Purkinje cell (primary cell): ENCODE measurements around the gene SOCS1. TPM values are rescaled to one million over a fixed set of nuclear protein-coding genes. Genes with fewer than 3 reads are reported as not detected.

Source experiments
- polyA plus RNA-seq: library from polyadenylated mRNA; unstranded; fragments of >200 nt; fragmentation: Nextera tagmentation; gene quantifications from 2 replicates; pipeline ENCODE4 v1.2.1, GENCODE V29; 2014

SOCS1 gene, protein sequence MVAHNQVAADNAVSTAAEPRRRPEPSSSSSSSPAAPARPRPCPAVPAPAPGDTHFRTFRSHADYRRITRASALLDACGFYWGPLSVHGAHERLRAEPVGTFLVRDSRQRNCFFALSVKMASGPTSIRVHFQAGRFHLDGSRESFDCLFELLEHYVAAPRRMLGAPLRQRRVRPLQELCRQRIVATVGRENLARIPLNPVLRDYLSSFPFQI
- not detected in 2 replicates for polyA plus RNA-seq

DNA sequence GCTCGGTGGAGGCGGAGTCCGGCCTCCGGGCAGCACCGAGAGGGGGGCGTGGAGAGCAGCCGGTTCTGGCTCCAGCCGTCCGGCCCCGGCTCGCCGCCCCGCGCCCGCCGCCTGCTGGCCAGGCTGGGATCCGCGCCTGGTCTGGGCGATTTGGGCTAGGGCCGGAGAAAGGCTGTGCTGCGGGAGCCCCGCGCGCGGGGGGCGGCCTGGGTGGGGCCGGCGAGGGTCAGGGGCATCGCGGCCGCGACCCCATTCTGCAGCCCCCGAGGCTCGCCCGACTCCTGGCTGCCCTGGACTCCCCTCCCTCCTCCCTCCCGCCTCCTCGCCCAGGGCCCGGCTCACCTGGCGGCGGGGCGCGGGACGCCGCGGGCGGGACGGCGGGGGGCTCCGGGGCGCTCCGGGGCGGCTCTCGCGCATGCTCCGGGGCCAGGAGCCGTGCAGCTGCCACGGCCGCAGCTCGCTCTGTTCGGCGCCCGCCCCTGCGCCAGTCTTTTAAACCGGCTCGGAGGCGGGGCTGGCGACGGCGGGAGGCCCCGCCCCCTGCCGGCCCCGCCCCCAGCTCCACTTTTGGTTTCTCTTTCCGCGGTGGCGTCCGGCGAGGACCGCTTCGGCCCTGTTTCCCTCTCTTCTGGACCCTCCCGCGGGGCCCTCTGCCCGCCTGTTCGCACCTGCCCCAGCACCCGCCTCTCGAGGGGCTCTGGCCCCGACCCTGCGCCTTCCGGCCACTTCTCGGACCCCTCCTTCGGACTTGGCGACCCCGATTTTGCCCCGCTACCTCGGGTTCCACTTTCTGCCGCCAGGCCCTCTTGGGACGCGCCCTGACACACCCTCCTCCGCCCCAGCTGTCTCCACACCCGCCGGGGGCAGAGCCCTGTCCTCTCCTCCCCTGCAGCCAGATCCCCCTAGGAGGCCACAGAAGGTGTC, at the start of gene SOCS1:
SOCS1 (minus strand) TSS at position 468 of the 924 bp plus-strand sequence. CDS start 726 bp downstream, outside the sequence.

DNA sequence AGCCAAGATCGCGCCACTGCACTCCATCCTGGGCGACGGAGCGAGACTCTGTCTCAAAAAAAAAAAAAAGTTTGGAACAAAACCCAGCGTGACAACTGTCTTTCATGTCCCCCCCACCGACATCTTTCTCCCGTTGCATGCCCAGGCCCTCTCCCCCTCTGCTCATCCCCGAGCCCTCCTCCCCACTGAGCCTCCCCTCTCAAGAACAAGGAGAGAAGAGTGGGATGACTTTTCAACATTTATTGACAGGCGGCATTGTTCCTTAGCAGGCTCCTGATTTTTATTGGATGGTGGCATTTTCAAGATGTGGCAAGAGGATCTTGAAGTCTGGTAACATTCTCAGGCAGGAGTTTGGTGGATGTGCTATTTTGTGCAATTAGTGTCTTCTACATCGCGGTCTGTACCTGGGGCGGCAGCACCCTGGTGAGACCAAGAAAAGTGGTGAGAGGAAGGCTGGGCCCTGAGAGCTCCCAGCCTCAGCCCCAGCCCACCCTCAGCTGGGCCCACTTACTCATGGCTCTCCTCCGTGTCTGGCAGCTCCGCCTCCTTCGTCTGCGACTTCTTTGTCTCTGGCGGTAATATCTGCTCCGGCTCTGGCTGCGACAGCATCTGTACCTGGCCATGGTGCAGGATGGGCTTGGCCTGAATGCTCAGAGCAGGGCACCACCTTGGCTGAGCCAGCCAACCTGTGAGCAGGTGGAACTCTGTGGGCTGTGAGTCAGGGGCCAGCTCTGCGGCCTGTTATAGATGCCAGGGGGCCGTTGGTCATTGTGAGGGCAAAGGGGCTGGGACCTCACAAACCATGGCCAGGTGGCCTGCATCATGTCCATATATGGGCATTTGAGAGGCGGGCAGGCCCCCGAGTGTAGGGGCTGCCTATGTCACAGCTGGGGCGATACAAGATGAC, 24.9 kb upstream of the SOCS1 start, which contains the start of gene PRM1:
PRM1 (minus strand) TSS at position 715 of the 907 bp plus-strand sequence; CDS start at position 623, 92 bp downstream.

DNA sequence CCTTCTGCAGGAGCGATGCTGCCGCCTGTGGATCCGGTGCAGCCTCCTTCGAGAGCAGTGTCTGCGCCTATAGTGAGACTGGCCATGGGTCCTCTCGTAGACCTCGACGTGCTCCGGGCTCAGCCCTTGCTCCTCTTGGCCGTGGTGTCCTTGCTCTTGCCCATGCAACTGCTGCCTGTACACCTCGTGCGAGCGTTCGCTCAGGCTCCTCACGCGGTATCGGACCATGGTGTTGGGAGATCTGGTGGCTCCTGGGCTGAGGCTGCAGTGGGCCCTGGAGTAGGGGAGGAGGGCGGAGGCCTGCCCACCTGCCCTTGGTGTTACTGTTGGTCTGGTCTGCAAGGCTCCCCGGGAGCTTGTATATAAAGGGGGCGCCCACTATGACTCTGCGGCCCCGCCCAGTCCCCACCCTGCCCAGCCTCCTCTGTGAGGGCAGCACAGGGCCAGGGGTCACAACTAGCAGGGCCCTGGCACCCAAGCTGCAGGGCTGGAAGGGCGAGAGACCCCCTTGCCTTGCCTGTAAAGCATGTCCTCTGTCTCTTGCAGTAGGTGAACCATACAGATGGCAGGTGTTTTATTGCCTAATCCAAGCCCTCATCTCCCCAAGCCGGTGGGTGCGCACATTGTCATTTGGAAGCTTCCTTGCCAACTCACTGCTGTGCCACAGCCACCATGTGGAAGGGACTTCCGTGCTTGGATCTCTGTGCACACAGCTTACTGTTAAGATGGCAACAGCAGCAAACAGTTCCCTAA, 20.3 kb upstream of the SOCS1 start, which contains the start of gene PRM2:
PRM2 (minus strand) TSS at position 338 of the 753 bp plus-strand sequence; CDS start at position 228, 110 bp downstream.

DNA sequence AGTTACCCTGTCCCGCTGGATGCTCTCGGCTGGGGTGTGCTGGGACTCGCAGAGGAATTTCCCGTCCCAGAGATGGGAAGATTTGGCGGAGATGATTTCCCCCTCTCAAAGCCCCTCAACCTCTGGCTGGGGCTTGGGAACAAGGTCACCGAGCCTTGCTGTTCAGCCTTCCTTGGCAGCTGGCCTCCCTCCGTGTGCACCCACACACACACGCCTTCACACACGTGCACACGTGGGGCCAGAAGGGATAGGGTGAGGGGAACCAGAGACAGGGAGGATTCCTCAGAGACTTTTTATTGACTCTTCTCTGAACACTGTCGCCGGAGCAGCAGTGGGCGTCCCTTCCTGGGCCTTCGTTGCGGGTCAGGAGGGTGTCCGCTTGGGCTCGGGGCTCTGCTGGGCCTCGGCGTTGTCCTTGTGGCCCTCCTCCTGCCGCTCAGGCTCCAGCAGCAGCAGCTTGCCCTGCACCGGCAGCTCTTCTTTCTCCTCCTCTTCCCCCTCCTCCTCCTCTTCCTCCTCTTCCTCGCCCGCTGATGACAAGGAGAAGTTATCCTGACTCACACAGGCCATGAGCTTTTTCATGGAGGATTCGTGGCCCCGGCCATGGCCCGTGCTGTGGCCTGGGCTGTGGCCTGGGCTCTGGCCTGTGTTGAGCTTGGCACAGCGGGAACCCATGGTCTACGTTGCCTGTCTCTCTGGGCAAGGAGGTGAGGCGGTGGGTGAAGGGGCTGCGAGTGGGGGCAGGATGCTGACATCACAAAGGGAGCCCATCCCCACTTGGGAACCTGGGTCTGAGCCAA, 17.1 kb upstream of the SOCS1 start, which contains the start of gene PRM3:
PRM3 (minus strand) TSS at position 709 of the 800 bp plus-strand sequence; CDS start at position 675, 34 bp downstream.

DNA sequence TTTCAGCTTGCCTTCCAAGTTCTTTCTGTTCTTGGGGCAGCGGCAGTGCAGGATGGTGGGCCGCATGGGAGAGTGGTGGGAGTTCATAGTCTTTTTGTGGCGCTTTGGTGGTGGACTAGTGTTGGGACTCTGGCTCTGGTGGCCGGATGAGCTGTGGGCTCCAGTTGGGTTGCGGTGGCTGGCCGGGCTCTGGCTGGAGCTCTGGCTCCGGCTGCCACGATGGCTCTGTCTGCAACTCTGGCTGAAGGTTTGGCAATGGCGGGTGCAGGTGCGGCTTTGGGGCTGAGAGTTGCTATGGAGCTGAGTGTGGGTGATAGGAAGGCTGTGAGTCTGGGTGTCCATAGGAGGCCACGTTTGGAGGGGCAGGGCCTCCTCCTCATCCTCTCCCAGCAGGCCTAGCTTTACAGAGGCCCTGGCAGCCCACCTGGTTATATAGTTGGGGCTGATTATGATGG, 12.9 kb upstream of the SOCS1 start, which contains the start of gene TNP2:
TNP2 (minus strand) TSS at position 405 of the 455 bp plus-strand sequence; CDS start at position 342, 63 bp downstream.

Other genes starting within 250 kb of the SOCS1 start
- not detected in 2 replicates for gene TNP2, start 13.1 kb upstream of the SOCS1 start, polyA plus RNA-seq
- not detected in 2 replicates for gene PRM3, start 17.4 kb upstream of the SOCS1 start, polyA plus RNA-seq
- gene PRM2, start 20.3 kb upstream of the SOCS1 start, polyA plus RNA-seq: not detected in 2 replicates
- not detected in 2 replicates for gene PRM1, start 25.1 kb upstream of the SOCS1 start, polyA plus RNA-seq
- 1.5 and 1.8 TPM in 2 replicates for gene RMI2, start 89.3 kb upstream of the SOCS1 start, polyA plus RNA-seq